ENCODE data around the gene PRKG1. TPM values are rescaled to one million over a fixed set of nuclear protein-coding genes. Genes with fewer than 3 reads are reported as not detected.

PRKG1 gene
- total RNA-seq, 1 experiment from 2014 or later, result 10.4 TPM

GRCh38 chr10:51765284-51765971 lies 691.1 kb downstream of the PRKG1 start:
- no peaks in the 10 kb centered on the region for H3K79me1 ChIP-seq (ENCODE audit: insufficient read depth, low read depth, low read length, poor library complexity, severe bottlenecking)
- no peak overlapping the region for H2AK5ac ChIP-seq (ENCODE audit: insufficient read length, low read length)
- Mint-ChIP-seq H3K27ac (no peak overlapping the region), H3K27me3 (ENCODE audit: low read depth) (no peaks in the 10 kb centered on the region), H3K4me1 (peaks cover 11 to 12% of the 10 kb centered on the region in 2 experiments), H3K36me3 (ENCODE audit: insufficient read depth in 1 of 3, low read depth in 3 of 3) (peaks cover 3 to 14% (median 9%) of the 10 kb centered on the region in 3 experiments; a peak in 5 of 7 replicates), H3K9me3 (peaks cover 11 to 12% of the 10 kb centered on the region in 2 experiments), H3K4me3 (no peak overlapping the region)
- H2AFZ ChIP-seq (ENCODE audit: low read length), result no peak overlapping the region
- H3K4ac ChIP-seq (ENCODE audit: low read depth, low read length), result no peak overlapping the region
- no peak overlapping the region for H2BK20ac ChIP-seq (ENCODE audit: low read depth, low read length, poor library complexity, severe bottlenecking)
- no peak overlapping the region for H3K9ac ChIP-seq (ENCODE audit: extremely low read depth, insufficient read length, low read length)
- H4K20me1 ChIP-seq (ENCODE audit: control insufficient read depth, insufficient read depth, insufficient read length), result no peaks in the 10 kb centered on the region
- H4K91ac ChIP-seq (ENCODE audit: insufficient read length, low read depth, low read length), result no peak overlapping the region
- H3K79me2 ChIP-seq (ENCODE audit: insufficient read depth, low read length), result no peaks in the 10 kb centered on the region
- no peak overlapping the region for H2BK5ac ChIP-seq (ENCODE audit: insufficient read length, low read length)
- H3K14ac ChIP-seq (ENCODE audit: insufficient read depth, low read length), result no peak overlapping the region
- H3K56ac ChIP-seq (ENCODE audit: insufficient read length, low read depth, low read length), result no peak overlapping the region
- TF ChIP-seq CTCF (conservative IDR thresholded peaks at IDR 0.05), result no peak
- no peak overlapping the region for H2BK15ac ChIP-seq (ENCODE audit: low read depth, low read length)
- H2BK12ac ChIP-seq (ENCODE audit: insufficient read length, low read depth, low read length), result no peak overlapping the region
- H3K23ac ChIP-seq (ENCODE audit: insufficient read length, low read depth, low read length), result no peak overlapping the region
- H3K23me2 ChIP-seq (ENCODE audit: insufficient read length, low read depth, low read length, poor library complexity, severe bottlenecking), result no peaks in the 10 kb centered on the region
- H3K9me3 ChIP-seq (ENCODE audit: control insufficient read depth, low read depth, low read length), result peaks cover 9% of the 10 kb centered on the region
- H3T11ph ChIP-seq (ENCODE audit: low read length), result no peak overlapping the region
- H3K4me1 ChIP-seq (ENCODE audit: insufficient read depth, low read length), result no peaks in the 10 kb centered on the region; the same call in 1 of the 2 replicates
- no peak overlapping the region for H3K4me2 ChIP-seq (ENCODE audit: insufficient read depth, insufficient read length, low read length)
- H4K8ac ChIP-seq (replicated peaks; ENCODE audit: insufficient read length, low read depth, low read length), result no peak overlapping the region
- WGBS (ENCODE audit: extremely low coverage, insufficient read length, low lambda C conversion rate), result no CpG with 5 or more reads among the region's 1 CpG
- no peak for DNase-seq
- H3K18ac ChIP-seq (ENCODE audit: insufficient read length, low read depth, low read length), result no peak overlapping the region
- H4K5ac ChIP-seq (ENCODE audit: insufficient read length, low read depth, low read length), result no peak overlapping the region
- no peaks in the 10 kb centered on the region for H3K27me3 ChIP-seq (ENCODE audit: insufficient read depth, low read length)
- H2BK120ac ChIP-seq (ENCODE audit: low read depth, low read length, poor library complexity, severe bottlenecking), result no peak overlapping the region
- no peak overlapping the region for H3K27ac ChIP-seq (ENCODE audit: insufficient read length, low read depth, low read length)

Measured in H9 (cell line).